ENCODE measurements around the gene ANKRD13D.

- TF ChIP-seq CTCF (conservative IDR thresholded peaks at IDR 0.05) (no peak), ZFX (IDR thresholded peaks at IDR 0.05) (no peak)
Observed at GRCh38 chr11:67273260-67273990, 15.7 kb upstream of the ANKRD13D start.

Data from C4-2B (cell line).